Fibroblast of villous mesenchyme (primary cell): ENCODE measurements around the gene PLA2G4C. TPM values are rescaled to one million over a fixed set of nuclear protein-coding genes. Genes with fewer than 3 reads are reported as not detected.

ENCODE experiments used
- DNase-seq: peaks from one replicate; pipeline ENCODE4 v3.0.0-alpha.2; 2010; ENCODE audit warnings: low read depth
- H3K4me3 ChIP-seq: 2 replicates; pipeline ENCODE4 v1.5.1; 2011; ENCODE audit warnings: low read depth, mild to moderate bottlenecking, low read length
- CTCF ChIP-seq: IDR thresholded peaks from 2 replicates; pipeline ENCODE4 v1.5.1; 2012; ENCODE audit warnings: low read depth, mild to moderate bottlenecking, low read length; ENCODE audit not compliant: insufficient read depth
- total RNA-seq: library from RNA; depleted of rRNA; stranded (reverse); fragments of >200 nt; gene quantifications from 2 replicates; pipeline ENCODE4 v1.2.3, GENCODE V29; 2012

PLA2G4C gene
- total RNA-seq, 1 donor: 22.5 TPM

- H3K4me3 ChIP-seq: no peak overlapping the region
- TF ChIP-seq CTCF: no peak
- DNase-seq: no peak
Measured at GRCh38 chr19:48117515-48118130, 7.0 kb upstream of the PLA2G4C start.

GRCh38 chr19:48113190-48113917 is 2.7 kb upstream of the PLA2G4C start:
- no peak for TF ChIP-seq CTCF
- H3K4me3 ChIP-seq: no peak overlapping the region
- no peak for DNase-seq

GRCh38 chr19:48111280-48111679 is 663 bp upstream of the PLA2G4C start:
- H3K4me3 ChIP-seq: no peak overlapping the region
- TF ChIP-seq CTCF: no peak
- no peak for DNase-seq

- no peak overlapping the region for H3K4me3 ChIP-seq
- no peak for DNase-seq
- TF ChIP-seq CTCF: no peak
Measured at GRCh38 chr19:48108997-48109782, 1.4 kb downstream of the PLA2G4C start.

GRCh38 chr19:48103922-48104321 is 6.7 kb downstream of the PLA2G4C start:
- no peak for DNase-seq
- no peak for TF ChIP-seq CTCF
- H3K4me3 ChIP-seq: no peak overlapping the region

- no peak overlapping the region for H3K4me3 ChIP-seq
- DNase-seq: peak; percentile 48
Measured at GRCh38 chr19:48102870-48103751, 7.5 kb downstream of the PLA2G4C start.

More at GRCh38 chr19:48102870-48103751, 7.5 kb downstream of the PLA2G4C start:
- peak; percentile 88 for TF ChIP-seq CTCF
